Stimulated activated CD4-positive, alpha-beta T cell treated with anti-CD3 and anti-CD28 coated beads, Interleukin-4, amount 100 ng/mL, for 1 hour (primary cell): ENCODE data around the gene CD86.
"Not testable (repeated sequence)": the region's sequence is repeated elsewhere in the genome, so short reads cannot be mapped to it uniquely, and the experiment has no call there.

Experiments used
- DNase-seq: peaks from one replicate; pipeline ENCODE4 v3.0.0-alpha.2; 2020

The CD86 gene, protein sequence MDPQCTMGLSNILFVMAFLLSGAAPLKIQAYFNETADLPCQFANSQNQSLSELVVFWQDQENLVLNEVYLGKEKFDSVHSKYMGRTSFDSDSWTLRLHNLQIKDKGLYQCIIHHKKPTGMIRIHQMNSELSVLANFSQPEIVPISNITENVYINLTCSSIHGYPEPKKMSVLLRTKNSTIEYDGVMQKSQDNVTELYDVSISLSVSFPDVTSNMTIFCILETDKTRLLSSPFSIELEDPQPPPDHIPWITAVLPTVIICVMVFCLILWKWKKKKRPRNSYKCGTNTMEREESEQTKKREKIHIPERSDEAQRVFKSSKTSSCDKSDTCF

DNA sequence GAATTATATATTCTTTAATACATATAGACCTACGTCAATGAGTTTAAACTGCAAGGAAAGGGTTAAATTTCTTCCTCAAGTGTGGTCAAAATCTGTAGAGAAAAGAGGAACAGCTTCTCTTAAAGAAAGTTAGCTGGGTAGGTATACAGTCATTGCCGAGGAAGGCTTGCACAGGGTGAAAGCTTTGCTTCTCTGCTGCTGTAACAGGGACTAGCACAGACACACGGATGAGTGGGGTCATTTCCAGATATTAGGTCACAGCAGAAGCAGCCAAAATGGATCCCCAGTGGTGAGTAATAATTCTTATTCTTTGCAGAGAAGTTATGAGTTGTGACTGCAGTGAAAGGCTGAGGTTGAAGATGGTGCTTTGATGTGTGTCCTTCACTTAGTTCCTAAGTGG, at the start of gene CD86:
CD86 (plus strand) TSS at position 148 of the 400 bp plus-strand sequence; CDS start at position 276, 128 bp downstream.
- no peak for DNase-seq

DNA sequence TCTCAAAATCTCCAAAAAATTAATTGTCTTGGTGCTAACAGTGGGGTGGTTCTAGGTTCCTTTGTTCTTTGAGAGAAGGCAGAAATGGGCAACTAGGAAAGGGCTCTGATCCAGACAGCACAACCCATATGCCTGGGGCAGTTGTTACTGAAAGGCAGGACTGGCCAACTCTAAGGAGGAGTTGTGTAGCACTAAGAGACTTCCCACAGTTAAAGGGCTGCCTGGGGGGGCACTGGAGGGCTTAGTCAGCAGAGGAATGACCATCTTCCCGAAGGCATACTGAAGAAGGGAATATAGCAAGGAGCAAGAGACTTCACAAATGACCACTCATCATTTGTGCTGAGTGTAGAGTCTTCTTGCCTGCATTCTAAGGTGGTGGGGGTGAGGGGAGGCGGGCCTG, 48.9 kb upstream of the CD86 start:
- no peak for DNase-seq

DNA sequence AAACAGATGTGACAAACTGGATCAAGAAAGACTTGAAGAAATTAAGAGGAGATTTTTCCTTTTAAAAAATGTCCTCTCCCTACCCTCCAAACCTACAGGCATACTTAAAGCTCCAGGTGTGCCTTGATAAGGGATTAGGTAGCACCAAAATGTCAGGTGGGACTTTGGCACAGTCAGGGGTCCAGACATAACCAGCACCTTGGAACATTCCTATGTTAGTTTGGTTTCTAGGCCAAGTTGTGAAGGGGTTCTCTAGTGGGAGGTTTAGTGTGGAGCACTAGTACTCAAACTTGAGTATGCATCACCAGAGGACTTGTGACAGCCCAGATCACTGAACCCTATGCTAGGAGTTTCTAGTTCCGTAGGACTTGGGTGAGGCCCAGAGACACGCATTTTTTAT, 47.0 kb upstream of the CD86 start:
- DNase-seq = no peak

DNA sequence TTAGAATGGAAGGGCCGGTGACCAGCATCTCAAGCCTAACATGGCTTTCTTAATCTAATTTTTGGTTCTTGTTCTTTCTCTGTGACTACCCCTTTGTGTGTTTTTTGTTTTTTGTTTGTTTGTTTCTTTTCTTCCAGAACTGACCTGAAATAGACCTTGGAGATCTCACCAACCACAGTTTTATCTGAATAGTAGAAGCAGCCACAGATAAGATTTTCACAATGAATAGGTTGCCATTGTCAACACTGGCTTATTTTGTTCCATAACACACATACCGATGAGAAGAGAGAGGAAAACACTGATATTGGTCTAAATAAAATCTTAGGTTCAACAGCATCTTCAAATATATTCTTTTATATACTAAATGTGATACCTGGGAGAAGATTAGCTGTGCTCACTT, 44.7 kb upstream of the CD86 start:
- no peak for DNase-seq

DNA sequence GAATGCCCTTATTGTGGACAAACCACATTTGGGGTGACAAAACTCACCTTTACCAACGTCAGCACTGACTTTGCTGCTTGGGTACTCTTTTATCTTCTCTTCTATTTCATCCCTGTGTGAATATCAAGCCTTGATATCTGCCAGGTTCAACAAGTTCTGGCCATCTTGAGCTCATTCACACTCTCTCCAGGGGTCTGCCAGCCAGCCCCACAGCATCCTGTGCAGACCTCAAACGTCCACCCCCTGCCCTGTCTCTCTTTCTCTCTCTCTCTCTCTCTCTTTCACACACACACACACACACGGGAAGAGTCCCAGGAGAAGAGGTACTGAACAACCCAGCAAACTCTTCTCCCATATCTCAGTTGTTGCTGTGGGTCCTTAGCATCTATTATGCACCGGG, 43.8 kb upstream of the CD86 start:
- no peak for DNase-seq

DNA sequence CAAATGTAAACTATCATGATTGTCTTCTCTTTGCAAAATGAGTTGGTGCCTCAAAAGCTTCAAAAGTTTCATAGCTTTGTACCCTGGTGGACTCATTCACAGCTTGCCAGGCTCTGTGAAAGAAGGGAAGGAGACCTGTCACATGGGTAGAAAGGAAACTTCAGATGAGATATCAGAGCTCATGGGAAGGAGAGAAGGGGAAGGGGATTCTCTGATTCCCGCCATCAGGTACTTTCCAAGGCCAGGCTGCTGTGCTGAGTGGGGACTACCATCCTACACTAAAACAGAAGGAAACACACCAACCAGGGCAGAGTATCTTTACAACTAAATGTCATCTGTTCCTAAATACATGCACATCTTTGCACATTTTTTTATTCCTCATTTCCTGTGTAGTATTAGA, 42.3 kb upstream of the CD86 start:
- no peak for DNase-seq

DNA sequence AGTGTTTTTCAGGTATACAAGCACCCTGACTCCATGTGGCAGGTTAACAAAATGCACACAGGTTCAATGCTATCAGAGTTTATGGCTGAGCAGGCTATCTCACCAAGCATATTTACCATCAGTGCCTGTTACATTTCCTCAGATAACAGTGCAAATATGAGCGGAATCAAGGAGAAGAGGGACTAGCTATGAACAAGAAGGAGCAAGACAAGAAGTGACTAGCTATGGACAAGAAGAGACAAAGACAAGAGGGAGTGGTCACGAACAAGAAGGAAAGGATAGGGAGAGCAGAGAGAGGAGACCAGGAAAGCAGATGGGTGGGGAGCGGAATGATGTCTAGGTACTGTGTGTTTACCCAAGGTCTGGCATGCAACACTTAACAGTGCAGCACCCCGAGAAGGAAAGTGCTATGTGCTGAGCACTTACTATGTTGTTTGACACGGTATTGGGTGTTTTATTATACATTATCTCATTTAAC, 41.7 kb upstream of the CD86 start:
- DNase-seq = no peak

DNA sequence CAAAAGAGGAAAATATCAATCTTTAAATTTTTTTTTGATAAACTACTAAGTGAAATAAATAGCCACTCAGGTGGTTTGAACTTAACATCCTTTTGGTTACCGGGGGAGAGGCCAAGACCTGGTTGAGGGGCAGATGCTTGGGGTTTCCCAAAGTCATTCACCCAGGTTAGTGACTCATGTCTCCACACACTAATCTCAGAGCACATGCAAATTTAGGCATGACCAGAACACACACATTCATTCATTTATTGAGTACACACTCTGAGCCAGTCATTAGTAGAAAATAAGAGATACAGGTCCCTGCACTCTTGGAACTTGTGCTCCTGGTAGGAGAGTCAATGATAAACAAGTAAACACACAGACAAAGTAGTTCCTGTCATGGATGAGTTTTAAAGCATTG, 40.4 kb upstream of the CD86 start:
- no peak for DNase-seq

DNA sequence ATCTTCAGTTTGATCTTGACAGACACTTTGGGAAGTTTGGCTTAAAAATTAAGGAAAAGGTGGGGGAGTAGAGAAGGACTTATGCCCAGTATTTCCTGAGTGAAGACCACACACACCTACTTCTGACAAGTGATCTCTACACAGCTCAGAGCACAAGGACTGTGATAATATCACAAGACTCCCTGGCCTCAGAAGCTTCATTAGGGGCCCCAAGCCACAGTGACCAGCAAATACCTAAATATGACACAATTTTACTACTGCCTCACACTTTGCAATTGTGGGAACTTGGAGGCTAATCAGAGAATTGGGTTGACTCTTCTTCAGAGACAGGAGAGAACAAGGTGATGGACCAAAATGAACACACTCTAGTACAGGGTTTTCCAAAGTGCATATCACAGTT, 35.7 kb upstream of the CD86 start:
- no peak for DNase-seq

DNA sequence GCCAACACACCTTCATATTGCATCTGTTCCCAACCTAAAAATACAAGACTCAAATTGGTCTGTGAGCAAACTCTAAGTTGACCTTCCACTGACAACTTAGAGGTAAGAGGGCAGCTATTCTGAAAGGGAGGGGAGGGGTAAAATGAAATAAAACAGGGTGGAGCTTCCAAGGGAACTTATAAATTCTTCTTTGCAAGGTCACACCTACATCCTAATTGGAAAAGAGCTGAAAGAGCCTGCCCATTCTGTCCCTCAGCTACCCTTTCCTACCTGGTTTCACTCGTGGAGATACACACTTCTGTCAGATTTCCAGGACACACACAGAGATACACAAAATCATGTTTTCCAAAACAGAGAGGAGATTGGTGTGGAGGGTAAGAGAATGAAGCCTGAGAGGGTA, 34.1 kb upstream of the CD86 start:
- no peak for DNase-seq

DNA sequence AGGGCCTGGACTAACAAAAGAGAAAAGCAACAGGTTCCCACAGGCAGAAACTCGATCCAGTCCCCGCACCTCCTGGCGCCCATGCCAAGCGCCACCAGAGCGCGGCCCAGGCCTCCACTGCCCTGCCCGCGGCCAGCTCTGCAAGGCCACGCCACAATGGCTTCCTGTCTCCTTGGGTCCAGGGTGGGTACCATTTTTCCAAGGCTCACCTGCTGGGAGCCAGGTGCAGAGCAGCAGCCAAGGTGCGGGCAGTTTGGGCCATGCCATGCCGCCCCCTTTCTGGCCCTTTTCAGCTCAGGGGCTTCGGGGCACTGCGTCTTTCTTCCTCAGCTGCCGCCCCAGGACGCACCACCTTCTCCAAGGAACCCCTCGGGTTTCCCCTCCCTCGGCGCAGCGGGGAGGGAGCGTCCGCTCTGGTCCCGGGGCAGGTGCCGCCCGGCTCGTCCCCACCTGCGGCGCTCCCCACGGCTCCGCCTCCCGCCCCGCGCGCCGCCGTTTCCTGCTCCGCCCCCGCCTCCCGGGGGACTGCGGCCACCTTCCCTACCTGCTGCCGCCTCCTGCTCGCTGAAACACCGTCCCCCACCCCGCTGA, 33.3 kb upstream of the CD86 start, which contains the start of gene ILDR1:
ILDR1 (minus strand) TSS at position 437 of the 591 bp plus-strand sequence; CDS start at position 267, 170 bp downstream.
- peak; percentile 3 for DNase-seq

DNA sequence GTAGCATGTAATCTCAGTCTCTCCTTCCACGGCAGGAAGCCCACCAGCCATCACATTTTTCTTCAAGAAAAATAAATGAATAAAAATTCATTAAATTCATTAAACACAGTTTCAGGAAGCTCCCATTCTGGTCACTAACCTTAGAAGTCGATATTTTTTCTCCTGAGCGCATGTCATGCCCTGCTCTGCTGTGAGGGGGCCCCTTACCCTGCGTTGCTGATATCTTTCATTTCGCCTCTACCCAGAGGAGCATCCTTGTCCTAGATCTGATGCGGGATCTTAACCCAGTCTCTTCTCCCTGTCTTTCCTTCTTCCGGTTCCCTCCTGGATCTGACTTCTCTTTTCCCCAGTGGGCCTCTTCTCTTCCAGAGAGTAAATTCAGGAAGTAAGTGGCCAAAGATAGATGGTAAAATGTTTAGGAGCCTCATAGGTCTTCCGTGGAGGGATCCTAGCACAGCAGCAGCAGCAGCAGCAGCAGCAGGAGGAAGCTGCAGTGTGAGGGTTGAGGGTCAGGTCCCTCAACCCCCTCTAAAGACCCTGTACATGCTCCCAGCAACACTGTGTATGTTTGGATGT, 31.7 kb upstream of the CD86 start:
- DNase-seq = no peak

DNA sequence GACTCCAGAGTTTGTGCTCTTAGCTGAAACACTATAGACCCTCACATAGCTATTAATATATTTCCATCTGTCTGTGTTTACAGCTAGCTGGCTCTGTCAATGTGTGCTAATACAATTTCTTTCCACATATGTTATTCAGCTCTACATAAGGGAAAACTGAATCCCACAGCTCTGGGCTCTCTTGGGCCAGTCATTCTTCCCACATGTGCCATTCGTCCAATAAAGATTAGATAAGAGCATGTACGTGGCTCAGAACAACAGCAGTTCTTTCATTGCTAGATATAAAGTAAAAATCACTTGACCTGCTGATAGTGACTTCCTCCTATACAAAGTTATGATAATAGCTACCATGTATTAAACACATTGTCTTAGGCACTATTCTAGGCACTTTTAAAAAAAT, 30.4 kb upstream of the CD86 start:
- no peak for DNase-seq

DNA sequence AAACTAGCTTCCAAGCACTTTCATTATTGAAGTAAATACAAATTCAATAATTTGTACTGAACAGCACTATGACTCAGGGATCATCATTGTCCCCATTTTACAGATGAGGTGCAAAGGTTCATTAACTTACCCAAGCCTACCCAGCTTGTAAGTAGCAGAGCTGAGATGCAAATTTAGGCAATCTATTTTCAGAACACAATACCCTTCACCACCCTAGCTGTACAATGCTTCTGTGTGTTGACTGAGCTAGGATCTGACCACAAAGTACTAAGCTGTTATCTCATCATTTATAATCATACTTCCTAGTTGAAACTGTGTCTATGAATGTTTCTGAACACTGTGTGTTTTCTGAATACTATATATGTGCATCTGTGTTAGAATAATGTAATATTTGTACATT, 29.9 kb upstream of the CD86 start:
- no peak for DNase-seq

DNA sequence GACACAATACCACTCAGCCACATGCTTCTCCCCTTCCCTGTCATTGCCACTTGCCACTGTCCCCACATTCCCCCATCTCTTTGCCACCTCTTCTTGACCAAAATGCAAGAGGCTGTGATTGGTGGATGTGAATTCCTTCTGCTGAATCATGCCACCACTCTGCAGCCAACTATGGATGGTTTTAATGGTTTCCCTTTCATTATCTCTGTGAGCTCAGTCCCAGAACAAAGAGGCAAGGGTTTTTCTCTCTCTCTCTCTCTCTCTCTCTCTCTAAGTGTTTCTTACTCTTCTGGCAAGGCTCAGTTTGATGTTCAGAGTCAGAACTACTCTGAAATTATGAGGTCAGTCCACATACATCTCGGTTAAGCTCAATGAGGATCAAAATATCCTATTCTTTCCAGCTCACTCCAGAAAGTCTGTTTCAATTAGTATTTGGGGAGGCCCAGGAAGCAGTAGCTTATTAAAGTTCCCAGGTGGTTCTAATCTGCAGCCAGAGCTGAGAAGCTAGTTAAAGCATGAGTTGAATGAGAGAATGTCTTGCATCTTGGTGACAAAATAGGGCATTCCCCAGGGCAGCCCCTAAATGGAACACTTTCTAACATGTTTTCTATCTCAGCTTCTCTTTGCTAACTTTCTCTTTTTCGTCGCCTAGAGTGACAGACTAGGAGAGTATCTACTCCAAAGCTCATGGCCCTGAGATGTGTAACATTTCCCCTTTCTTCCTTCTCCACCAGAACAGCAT, 24.6 kb upstream of the CD86 start:
- no peak for DNase-seq

DNA sequence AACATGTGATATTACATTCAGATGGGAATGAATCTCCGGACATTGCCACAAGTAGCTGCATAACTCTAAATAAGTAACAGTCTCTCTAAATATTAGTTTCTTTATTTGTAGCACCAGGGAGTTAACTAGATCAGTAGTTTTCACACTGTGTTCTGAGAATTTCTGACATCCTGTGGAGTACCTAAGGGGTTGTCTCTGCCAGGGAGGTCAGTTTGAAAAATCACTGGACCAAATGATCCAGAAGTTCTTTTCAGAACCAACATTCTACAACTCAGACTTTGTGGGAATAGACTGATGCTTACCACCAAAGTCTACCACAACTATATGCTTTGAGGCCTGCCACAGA, 24.1 kb upstream of the CD86 start:
- DNase-seq = no peak

DNA sequence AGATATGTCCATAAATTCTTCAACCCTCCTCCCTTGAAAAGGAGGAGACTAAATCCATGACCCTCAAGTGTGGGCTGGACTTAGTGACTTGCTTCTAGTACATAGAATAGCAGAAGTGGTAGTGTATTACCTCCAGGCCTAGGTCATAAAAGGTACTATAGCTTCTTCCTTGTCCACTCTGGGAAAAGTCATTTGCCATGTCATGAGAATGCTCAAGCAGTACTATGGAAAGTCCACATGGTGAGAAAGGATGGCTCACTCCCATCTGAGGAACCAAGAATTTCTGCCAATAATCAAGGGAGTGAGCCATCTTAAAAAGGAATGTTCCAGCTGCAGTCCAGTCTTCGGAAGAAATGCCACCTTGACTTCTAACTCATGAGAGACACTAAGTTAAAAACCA, 22.6 kb upstream of the CD86 start:
- DNase-seq = no peak

DNA sequence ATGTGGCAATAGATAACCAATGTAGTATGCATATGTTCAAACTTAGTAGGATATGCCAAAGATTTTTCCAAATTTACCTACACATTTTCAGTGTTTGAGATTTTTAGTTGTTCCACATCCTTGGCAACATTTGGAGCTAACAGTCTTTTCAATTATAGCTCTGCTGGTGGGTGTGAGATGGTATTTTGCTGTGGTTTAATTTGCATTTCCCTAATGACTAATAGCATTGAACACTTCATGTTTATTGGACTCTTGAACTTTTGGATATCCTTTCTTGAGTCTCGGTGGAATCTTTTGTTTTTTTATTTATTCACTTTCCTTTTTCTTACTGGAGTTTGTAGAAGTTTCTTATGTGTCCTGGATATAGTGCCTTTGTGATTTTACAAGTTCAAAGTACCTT, 22.1 kb upstream of the CD86 start:
- DNase-seq = no peak

DNA sequence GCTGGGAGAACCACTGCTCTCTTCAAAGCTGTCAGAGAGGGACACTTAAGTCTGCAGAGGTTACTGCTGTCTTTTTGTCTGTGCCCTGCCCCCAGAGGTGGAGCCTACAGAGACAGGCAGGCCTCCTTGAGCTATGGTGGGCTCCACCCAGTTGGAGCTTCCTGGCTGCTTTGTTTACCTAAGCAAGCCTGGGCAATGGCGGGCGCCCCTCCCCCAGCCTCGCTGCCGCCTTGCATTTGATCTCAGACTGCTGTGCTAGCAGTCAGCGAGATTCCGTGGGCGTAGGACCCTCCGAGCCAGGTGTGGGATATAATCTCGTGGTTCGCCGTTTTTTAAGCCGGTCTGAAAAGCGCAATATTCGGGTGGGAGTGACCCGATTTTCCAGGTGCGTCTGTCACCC, 7.9 kb upstream of the CD86 start:
- not testable (repeated sequence) for DNase-seq

DNA sequence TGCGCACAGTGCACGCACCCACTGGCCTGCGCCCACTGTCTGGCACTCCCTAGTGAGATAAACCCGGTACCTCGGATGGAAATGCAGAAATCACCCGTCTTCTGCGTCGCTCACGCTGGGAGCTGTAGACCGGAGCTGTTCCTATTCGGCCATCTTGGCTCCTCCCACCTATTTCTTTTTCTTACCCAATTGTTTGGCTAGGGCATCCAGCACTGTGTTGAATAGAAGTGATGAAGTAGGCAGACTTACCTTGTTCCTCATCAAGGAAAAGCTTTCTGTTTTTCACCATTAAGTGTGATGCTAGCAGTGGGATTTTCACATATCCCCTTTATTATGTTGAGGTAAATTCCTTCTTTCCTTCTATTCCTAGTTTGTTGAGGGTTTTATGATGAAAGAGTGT, 7.4 kb upstream of the CD86 start:
- DNase-seq = not testable (repeated sequence)

DNA sequence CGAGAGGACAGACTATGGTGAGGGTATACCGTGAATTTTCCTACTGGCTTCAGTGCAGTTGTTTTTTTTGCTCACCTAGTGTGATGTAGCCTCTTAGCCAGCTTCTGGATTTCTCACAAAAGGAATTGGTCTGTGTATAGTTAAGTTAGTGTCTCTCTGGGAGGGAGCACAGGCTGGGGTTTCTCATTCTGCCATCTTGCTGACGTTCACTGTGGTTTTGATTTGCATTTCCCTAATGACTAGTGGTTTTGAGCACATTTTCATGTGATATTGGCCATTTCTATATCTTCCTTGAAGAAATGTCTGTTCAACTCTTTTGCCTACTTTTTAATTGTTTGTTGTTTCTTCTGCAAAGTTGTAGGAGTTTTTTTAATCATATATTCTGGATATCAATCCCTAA, 2.2 kb upstream of the CD86 start:
- DNase-seq = no peak

DNA sequence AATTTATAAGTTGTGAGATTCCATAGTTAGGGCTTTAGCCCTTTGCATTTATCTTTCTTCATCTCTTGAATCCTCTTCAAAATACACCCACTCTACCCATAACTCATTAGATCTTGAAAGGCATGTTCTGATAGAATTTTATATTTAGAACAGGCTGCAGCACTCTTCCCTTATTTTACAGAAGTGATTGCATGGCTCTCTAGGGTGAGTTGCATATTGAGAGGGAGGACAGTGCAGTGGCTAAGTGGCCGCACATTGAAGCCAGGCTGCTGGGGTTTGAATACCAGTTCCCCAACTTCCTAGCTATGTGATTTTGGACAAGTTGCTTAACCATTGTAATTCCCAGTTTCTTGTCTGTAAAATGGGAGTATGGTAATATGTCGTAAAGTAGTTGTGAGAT, 2.5 kb downstream of the CD86 start:
- no peak for DNase-seq

DNA sequence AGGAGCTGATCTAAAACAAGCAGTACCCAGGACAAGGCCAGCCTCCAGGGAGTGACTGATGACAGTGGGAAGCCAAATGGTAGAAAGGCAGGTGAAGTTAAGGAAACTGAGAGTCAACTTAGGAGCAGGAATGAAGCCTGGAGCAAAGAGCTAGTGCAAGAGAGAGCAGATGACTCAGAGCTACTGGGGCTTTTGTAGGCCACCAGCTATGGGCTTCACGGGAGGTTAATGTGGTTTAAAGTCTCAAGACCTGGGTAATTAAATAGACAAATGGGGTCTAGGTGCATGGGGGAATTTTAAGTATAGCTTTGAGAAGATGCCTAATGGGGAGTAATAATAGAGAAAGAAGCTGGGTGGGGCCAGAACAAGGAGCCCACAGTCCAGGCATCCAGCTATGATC, 3.1 kb downstream of the CD86 start:
- DNase-seq = no peak
